Measurements from ENCODE around the gene SHTN1.

The SHTN1 gene

GRCh38 chr10:116993610-116994009 is 11.4 kb downstream of the SHTN1 start:
- H2AFZ ChIP-seq (ENCODE audit: low read length): no peak overlapping the region
- H3K4me2 ChIP-seq (ENCODE audit: low read depth, low read length, poor library complexity, severe bottlenecking): no peak overlapping the region
- no peak overlapping the region for H3K4me3 ChIP-seq (ENCODE audit: low read length, poor library complexity, severe bottlenecking)
- TF ChIP-seq CTCF (conservative IDR thresholded peaks at IDR 0.05; ENCODE audit: low read length): no peak
- TF ChIP-seq EZH2phosphoT487 (IDR thresholded peaks at IDR 0.05; ENCODE audit: borderline replicate concordance): no peak
- H3K79me2 ChIP-seq (ENCODE audit: insufficient read depth, low read length): no peaks in the 10 kb centered on the region
- H3K36me3 ChIP-seq (ENCODE audit: insufficient read depth, low read length): no peaks in the 10 kb centered on the region
- no peaks in the 10 kb centered on the region for H3K9me2 ChIP-seq (replicated peaks; ENCODE audit: low read depth, low read length)
- H3K9ac ChIP-seq (ENCODE audit: low read depth, low read length, poor library complexity, severe bottlenecking): no peak overlapping the region
- H4K20me1 ChIP-seq (ENCODE audit: insufficient read depth, low read length, poor library complexity, severe bottlenecking): no peaks in the 10 kb centered on the region
- H3K9me3 ChIP-seq (ENCODE audit: insufficient read depth, low read depth, low read length): no peaks in the 10 kb centered on the region
- no peaks in the 10 kb centered on the region for H3F3A ChIP-seq (ENCODE audit: low read depth)
- H3K27me3 ChIP-seq (ENCODE audit: insufficient read depth, low read length, poor library complexity, severe bottlenecking): no peaks in the 10 kb centered on the region
- H3K4me1 ChIP-seq (ENCODE audit: insufficient read depth, low read length, poor library complexity, severe bottlenecking): no peaks in the 10 kb centered on the region

GRCh38 chr10:116992183-116992582 is 12.8 kb downstream of the SHTN1 start:
- Histone ChIP-seq H3K4me3 (ENCODE audit: low read length, poor library complexity, severe bottlenecking) (no peak overlapping the region), H2AFZ (ENCODE audit: low read length) (no peak overlapping the region), H3K4me1 (ENCODE audit: insufficient read depth, low read length, poor library complexity, severe bottlenecking) (no peaks in the 10 kb centered on the region), H4K20me1 (ENCODE audit: insufficient read depth, low read length, poor library complexity, severe bottlenecking) (no peaks in the 10 kb centered on the region), H3K79me2 (ENCODE audit: insufficient read depth, low read length) (no peaks in the 10 kb centered on the region), H3K9me3 (ENCODE audit: insufficient read depth, low read depth, low read length) (no peaks in the 10 kb centered on the region), H3K36me3 (ENCODE audit: insufficient read depth, low read length) (no peaks in the 10 kb centered on the region), H3K9ac (ENCODE audit: low read depth, low read length, poor library complexity, severe bottlenecking) (no peak overlapping the region), H3K9me2 (replicated peaks; ENCODE audit: low read depth, low read length) (no peaks in the 10 kb centered on the region), H3K4me2 (ENCODE audit: low read depth, low read length, poor library complexity, severe bottlenecking) (no peak overlapping the region), H3F3A (ENCODE audit: low read depth) (no peaks in the 10 kb centered on the region), H3K27me3 (ENCODE audit: insufficient read depth, low read length, poor library complexity, severe bottlenecking) (no peaks in the 10 kb centered on the region)
- no peak for TF ChIP-seq CTCF (conservative IDR thresholded peaks at IDR 0.05; ENCODE audit: low read length)
- no peak for TF ChIP-seq EZH2phosphoT487 (IDR thresholded peaks at IDR 0.05; ENCODE audit: borderline replicate concordance)

GRCh38 chr10:116990276-116990800 is 14.6 kb downstream of the SHTN1 start:
- TF ChIP-seq CTCF (conservative IDR thresholded peaks at IDR 0.05; ENCODE audit: low read length) (no peak), EZH2phosphoT487 (IDR thresholded peaks at IDR 0.05; ENCODE audit: borderline replicate concordance) (no peak)
- H3F3A ChIP-seq (ENCODE audit: low read depth): no peaks in the 10 kb centered on the region
- no peaks in the 10 kb centered on the region for H3K27me3 ChIP-seq (ENCODE audit: insufficient read depth, low read length, poor library complexity, severe bottlenecking)
- H4K20me1 ChIP-seq (ENCODE audit: insufficient read depth, low read length, poor library complexity, severe bottlenecking): no peaks in the 10 kb centered on the region
- no peak overlapping the region for H3K9ac ChIP-seq (ENCODE audit: low read depth, low read length, poor library complexity, severe bottlenecking)
- H3K9me2 ChIP-seq (replicated peaks; ENCODE audit: low read depth, low read length): no peaks in the 10 kb centered on the region
- H2AFZ ChIP-seq (ENCODE audit: low read length): no peak overlapping the region
- H3K79me2 ChIP-seq (ENCODE audit: insufficient read depth, low read length): no peaks in the 10 kb centered on the region
- no peaks in the 10 kb centered on the region for H3K9me3 ChIP-seq (ENCODE audit: insufficient read depth, low read depth, low read length)
- H3K36me3 ChIP-seq (ENCODE audit: insufficient read depth, low read length): no peaks in the 10 kb centered on the region
- H3K4me1 ChIP-seq (ENCODE audit: insufficient read depth, low read length, poor library complexity, severe bottlenecking): no peaks in the 10 kb centered on the region
- no peak overlapping the region for H3K4me2 ChIP-seq (ENCODE audit: low read depth, low read length, poor library complexity, severe bottlenecking)
- no peak overlapping the region for H3K4me3 ChIP-seq (ENCODE audit: low read length, poor library complexity, severe bottlenecking)
